HG02973 (cell line): ENCODE data around the gene LAMA4.

Source experiments
- ATAC-seq: cut with Tn5 transposase; IDR thresholded peaks from one replicate; pipeline ENCODE4 v1.9.1; 2021; ENCODE audit warnings: moderate library complexity; ENCODE audit not compliant: unreplicated experiment

Gene LAMA4

DNA sequence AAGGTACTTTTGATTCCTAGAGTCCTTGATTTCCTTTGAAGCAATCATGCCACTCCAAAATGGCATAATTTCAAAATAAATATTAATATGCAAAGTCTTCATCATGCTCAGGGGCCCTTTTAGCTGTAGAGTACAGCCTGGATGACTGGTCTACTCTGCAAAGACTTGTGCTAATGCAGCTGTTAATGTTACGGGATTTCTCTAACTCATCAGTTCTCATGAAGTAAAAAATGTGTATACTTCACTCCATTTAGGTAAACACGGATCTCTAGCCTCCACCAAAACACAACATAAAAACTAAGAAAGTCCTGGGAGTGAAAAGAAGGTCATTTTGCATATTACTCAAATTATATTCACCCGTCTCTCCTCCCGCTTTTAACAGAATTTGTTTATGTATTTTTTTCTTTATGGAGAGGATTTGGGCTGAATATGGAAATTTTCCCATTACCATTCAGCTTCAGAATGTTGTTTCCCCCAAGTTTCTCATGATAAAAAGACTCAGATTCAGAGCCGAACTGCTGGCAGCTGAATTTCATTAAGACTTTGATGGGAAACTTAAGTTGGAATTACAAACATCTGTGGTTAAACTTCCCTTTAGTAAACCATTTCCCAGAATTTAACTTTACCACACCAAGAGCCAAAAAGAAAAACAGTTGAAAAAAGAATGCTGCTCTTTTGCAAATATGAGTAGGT is 8.7 kb downstream of the LAMA4 start:
- ATAC-seq, result no peak

DNA sequence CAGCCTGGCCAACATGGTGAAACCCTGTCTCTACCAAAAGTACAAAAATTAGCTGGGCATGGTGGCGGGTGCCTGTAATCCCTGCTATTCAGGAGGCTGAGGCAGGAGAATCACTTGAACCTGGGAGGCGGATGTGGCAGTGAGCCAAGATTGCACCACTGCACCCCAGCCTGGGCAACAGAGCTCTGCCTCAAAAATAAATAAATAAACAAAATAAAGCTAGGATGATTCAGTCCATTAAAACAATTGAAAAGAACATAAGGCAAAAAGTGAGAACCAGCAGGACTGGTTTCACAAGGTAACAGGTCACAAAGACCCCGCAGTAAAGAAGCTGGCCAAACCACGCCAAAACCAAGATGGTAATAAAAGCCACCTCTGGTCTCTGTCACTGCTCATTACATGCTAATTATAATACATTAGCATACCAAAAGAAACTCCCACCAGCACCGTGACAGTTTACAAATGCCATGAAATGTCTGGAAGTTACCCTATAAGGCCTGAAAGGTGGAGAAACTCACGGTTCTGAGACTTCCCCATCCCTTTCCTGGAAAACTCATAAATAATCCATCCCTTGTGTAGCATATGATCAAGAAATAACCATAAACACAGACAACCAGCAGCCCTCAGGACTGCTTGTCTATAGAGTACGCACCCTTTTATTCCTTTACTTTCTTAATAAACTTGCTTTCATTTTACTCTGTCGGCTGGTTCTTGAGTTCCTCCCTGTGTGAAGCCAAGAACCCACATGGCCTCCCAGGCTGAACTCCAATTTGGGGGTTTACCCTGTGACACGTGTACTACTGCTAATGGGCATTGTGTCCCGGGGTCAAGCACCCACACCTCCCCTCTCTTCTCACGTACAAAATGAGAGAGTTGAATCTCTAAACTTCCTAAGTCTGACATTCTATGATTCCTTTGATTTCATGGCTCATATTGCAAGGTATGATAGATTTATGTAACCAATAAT is 10.2 kb downstream of the LAMA4 start:
- ATAC-seq, result no peak

DNA sequence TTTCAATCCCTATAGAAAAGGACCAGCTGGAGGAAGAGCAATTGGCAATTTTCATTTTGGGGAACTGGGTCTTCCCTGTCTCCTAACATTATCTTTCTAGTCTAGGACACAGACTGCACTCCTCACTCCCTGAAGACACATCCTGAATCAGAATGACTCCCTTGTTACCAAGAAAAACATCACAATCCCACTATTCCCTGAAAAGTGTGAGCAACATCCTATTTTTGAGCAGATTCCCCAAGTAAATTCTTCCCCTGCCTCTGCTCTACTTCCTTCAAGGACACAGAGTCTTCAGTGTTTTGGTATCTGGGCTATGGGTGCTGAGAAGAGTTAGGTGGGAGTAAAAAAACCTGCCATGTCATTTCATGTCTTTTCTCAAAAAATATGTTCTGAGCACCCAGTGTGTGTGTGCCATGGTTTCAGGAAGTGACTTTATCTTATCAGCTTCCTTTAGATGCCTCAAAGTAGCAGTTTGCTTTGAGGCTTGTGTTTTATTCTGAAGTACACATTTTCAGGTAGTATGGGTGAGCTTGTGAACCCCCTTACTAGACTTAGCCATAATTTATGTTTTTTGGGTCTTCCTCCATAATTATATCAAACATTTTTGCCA is 12.4 kb downstream of the LAMA4 start:
- ATAC-seq, result no peak

DNA sequence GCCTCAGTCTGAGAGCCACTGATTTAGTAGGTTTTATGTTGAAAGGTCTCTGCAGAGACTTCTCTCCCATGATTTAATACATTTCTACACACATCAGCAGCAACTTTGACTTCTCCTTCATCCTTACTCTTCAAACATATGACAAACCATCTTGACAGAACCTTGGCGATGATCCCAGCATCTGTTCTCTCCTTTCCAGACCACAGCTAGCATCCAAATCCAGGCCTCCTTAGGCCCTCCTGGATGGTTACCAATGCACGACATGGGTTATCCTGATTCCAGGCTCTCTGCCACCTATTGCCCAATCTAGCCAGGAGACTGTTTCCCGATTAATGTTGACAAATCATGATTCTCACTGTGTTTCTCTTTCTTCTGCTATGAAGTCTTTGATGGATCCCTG is 16.8 kb downstream of the LAMA4 start:
- ATAC-seq, result no peak

DNA sequence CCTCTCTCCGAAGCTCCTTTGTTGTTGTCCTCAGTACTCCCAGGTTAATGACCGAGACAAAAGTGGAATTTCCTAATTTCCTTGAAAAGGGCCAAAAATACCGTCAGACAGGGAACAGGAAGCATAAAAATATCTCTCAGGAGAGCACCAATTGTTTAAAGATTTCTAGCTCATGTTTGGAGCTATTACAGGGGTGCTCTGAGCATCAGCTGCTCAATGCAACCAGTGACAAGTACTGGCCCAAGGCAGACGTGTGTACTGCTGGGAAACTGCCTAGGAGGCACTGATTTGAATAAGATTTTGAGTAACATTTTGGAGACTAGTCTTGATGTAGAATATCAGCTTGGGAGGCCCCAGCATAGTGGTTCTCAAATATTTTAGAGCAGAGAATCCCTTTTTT is 17.3 kb downstream of the LAMA4 start:
- no peak for ATAC-seq

DNA sequence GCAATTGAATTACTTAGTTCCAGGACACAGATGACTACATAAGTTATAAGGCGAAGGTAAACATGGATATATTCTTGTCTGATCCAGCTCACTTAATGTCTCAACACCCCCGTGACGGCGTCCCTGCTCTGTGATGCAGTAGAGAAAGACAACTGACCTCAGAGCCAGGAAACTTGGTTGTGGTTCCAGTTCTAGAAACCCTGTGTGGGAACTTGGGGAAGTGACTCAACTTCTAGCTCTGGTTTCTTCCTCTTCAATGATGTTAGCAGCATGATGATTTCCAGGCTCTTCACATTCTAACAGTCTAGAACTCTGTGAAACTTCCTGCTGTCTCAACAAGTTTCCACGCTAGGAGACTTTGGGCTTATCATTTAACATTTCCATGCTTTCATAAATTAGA is 18.4 kb downstream of the LAMA4 start:
- no peak for ATAC-seq

DNA sequence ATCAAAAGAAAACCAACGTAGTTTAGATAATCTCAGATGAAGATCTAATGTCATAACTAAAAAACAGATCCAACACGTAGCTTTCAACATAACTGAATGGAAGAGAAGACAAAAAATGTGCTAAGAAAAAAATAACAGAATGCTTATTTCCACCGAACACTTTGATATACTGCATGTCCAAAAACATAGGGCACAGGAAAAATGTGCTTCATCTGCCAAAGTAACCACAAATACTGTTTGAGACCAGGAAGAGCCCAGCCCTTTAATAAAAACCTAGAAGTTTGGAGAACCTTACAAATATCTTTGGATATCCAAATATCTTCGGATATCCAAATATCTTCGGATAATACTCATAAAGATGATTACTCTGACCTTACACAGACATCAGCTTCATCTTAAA is 19.8 kb downstream of the LAMA4 start:
- ATAC-seq, result no peak

- no peak for ATAC-seq
These were observed 20.5 kb downstream of the LAMA4 start for GRCh38 chr6:112233847-112234246.

DNA sequence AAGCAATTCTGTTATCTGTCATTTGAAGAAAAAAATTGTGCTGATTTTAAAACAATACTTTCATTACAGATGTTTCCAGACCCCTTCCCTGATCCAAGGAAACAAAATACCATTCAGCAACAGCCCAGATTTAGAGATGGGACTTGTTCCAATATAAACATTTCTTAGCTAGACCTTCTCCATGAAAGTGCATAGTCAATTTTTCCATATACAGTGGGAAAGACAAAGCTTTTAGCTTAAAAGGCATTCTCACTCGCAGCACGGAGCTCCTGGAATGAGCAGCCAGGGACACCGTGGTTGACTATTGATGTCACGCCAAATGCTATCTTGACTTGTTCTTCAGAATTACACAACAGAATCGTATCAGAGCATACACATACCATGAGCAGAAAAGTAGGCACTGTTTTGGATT is 21.5 kb downstream of the LAMA4 start:
- ATAC-seq, result no peak

DNA sequence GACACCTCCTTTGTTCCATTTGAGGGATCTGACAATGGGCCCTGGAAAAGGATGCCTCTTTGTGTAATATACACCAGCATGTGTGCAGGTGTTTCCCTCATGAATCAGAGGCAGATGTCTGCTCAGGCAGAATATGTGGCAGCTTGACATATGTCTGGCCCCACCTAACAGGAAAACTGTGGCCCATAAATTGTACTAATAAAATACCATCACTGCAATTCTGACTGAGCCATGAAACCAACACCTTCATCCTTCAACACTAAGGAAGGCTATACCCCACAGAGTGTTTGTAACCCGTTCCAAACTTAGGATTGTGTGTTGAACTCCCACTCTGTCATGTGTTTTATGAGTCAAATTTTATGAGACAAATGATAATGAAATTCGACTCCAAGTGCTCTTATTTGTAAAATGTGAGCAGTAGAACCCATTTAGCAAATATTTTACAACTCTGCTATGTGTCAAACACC is 22.7 kb downstream of the LAMA4 start:
- ATAC-seq, result no peak

DNA sequence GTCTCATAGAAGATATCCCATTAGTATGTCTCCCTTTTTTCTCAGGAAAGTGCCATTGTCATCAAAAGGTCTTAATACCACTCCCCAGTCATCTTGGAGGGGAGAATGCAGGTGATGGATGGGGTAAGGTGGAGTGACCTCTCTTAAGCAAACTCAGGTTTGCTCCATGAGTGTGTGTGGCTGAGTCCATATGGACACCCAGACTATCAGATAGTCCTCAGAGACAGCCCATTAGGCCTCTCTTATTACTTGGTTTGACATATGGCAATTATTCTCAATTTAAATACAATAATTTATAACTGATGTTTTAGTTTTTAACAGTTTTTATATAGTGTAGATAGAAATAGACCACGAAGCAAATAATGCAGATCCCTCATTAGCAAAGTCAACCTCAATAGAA is 23.2 kb downstream of the LAMA4 start:
- ATAC-seq, result no peak

DNA sequence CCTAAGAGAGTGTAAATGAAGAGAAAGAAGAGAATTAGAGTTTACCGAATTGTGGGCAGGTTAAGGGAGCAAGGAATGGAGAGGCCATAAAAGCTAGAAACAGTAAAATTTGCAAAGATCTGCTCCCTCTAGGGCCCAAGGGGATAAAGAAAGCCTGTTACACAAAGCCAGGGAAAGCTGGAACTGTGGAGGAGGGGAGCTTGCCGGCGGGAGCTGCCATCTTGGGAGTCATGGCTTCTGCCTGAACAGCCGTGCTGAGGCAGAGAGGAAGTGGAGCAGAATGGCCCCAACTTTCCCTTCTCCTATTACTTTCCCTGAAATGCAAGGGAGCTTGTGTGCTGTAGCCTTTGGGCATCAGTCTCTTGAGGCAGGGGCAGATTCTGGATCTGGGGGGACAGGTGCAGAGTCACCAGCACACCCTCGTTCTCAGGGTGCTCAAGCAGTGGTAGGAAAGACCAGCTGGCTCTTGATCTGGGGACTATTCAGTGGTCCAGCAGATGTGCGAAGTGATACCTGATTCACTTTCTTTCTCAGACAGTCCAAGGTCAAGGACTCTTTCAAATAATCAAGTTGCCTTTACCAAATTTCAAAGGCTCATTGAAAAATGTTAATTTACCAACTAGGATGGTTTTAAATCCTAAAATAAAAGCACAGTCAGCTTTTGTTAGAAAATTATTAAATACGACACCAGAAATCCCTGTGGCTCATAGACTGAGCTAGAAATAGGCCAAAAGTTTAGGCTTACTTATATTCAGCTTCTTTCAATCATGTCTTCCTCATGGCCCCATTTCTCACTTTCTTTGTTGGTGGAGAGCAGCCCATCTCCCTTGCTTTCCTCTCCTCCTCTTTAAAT is 25.7 kb downstream of the LAMA4 start:
- ATAC-seq, result no peak

- ATAC-seq, result no peak
These were observed 26.4 kb downstream of the LAMA4 start for GRCh38 chr6:112227992-112228391.

DNA sequence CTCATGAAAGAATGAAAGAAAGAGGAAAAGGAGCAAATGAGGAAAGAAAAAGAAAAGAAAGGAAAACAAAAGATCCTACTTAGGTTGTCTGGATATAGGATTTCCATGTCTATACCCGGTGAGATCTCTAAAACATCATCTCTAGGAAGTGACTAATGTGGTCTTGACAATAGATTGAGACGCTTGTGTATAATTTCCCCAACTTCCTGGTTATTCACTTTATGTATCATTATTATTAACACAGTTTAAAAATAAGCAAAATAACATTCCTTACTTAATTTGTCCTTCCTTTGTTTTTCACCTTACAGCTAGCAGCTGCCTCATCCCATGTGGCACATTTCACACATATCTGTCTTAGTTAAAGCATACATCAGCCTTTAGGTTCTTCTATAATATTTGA is 27.0 kb downstream of the LAMA4 start:
- ATAC-seq, result no peak

- ATAC-seq, result no peak
These were observed 28.7 kb downstream of the LAMA4 start for GRCh38 chr6:112225691-112226090.

DNA sequence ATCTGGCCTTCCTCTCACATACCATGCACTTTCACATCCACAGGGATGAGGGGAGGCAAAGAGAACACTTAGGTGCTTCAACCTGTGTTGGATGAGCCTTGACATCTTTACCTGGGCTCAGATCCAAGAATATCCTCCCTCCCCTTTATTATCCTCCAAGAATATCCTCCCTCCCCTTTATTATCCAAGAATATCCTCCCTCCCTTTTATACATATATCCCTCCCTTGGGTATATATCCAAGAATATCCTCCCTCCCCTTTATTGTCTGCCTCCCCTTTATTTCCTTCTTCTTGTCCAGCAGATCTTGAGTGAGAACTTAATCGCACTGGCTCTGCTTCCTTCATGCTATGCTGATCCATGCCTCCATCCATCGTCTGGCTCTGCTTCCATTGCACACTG is 30.3 kb downstream of the LAMA4 start:
- no peak for ATAC-seq

- no peak for ATAC-seq
These were observed 31.1 kb downstream of the LAMA4 start for GRCh38 chr6:112223070-112223861.

DNA sequence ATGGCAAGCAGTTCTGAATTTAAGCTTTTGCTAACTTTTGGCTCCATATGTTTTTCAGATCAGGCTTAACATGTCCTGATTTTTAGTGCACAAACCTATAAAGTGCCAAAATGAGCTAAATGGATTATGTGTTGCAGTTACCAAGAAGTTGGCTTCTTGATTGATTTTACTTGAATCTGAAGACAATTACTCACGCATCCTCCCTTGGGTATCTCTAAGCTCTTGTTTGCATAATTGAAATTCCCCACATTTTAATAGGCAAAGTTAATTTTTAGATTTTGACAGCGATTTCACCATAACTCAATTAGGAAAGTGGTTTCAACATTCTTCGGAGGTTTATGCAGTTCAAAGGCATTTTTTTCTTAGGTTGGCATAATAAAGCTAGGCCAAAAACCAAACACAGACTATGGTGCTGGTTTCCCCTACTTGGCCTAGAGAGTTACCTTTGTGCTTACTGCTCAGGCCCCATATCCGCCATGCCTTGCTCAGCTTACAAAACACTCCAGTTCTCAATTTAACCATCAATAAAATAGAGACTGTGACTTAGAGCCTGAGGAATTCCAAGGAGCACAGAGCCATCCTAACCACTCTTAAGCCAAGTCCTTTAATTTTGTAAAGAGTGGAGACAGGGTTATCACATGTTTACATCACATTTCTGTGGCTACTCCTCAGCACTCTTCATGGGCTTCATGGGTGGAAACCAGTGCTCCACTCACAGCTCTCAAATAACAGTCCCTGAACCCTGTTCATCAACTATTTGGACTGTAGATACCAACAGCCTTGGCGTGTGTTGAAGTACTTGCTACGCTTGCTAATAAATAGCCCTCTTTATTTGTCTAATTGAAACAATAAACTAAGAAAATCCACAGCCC is 32.1 kb downstream of the LAMA4 start:
- ATAC-seq, result no peak

DNA sequence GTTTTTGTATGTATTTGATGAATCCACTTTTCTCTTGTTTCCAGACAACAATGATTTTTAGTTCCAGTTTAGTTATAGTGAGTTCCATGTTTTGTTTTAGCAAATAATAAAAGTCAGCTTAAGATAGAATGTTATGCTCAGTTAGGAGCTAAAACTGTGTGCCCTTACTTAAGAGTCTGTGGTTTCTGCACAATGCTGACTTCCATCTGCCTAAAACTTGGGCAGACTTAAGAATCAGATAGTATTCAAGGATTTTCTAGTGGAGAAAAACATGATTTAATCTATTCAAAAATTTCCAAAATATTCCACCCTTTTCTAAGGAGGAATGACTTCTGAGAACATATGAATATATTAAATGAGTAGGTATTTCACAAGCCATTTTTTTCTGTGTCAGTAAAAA is 32.8 kb downstream of the LAMA4 start:
- ATAC-seq, result no peak
